GM12878 (cell line): ENCODE results near the gene TSPEAR.

ENCODE experiments used
- EZH2 ChIP-seq: IDR thresholded peaks from 2 replicates; pipeline ENCODE4 v1.6.1; 2012; ENCODE audit warnings: low read depth, mild to moderate bottlenecking, control low read depth, inconsistent platforms, low read length, borderline replicate concordance; ENCODE audit not compliant: control insufficient read depth
- POLR2A ChIP-seq: IDR thresholded peaks from 2 replicates; pipeline ENCODE4 v1.6.1; 2011; ENCODE audit warnings: low read depth, mild to moderate bottlenecking, low read length
- REST ChIP-seq: IDR thresholded peaks from 2 replicates; pipeline ENCODE4 v1.6.1; 2012; ENCODE audit warnings: mild to moderate bottlenecking, low read depth, low read length
- SIN3A ChIP-seq: IDR thresholded peaks from 2 replicates; pipeline ENCODE4 v1.6.1; 2012; ENCODE audit warnings: low read depth, low read length, improper control_type of control experiment
- YY1 ChIP-seq: IDR thresholded peaks from 2 replicates; pipeline ENCODE4 v1.6.1; 2011; ENCODE audit warnings: low read depth, mild to moderate bottlenecking, low read length
- TF ChIP-seq, protein P1 (sequence below), 3 experiments: IDR thresholded peaks in 2 of 3; conservative IDR thresholded peaks in 1 of 3; 2 replicates each; pipeline ENCODE4 v1.5.1; 2011; ENCODE audit warnings: low read depth in 3 of 3, low read length in 3 of 3, mild to moderate bottlenecking in 3 of 3, control low read depth in 2 of 3, moderate library complexity in 2 of 3, inconsistent platforms in 1 of 3, mixed read lengths in 1 of 3; ENCODE audit not compliant: control insufficient read depth in 2 of 3, insufficient read depth in 1 of 3; ENCODE audit errors: extremely low read depth in 1 of 3
- TF ChIP-seq, protein P2 (sequence below): IDR thresholded peaks from 2 replicates; pipeline ENCODE4 v1.6.1; 2011; ENCODE audit warnings: borderline replicate concordance, low read depth, mild to moderate bottlenecking, moderate library complexity, mixed read lengths, low read length; ENCODE audit not compliant: insufficient read depth; ENCODE audit errors: extremely low read length

- TF ChIP-seq, protein P1, sequence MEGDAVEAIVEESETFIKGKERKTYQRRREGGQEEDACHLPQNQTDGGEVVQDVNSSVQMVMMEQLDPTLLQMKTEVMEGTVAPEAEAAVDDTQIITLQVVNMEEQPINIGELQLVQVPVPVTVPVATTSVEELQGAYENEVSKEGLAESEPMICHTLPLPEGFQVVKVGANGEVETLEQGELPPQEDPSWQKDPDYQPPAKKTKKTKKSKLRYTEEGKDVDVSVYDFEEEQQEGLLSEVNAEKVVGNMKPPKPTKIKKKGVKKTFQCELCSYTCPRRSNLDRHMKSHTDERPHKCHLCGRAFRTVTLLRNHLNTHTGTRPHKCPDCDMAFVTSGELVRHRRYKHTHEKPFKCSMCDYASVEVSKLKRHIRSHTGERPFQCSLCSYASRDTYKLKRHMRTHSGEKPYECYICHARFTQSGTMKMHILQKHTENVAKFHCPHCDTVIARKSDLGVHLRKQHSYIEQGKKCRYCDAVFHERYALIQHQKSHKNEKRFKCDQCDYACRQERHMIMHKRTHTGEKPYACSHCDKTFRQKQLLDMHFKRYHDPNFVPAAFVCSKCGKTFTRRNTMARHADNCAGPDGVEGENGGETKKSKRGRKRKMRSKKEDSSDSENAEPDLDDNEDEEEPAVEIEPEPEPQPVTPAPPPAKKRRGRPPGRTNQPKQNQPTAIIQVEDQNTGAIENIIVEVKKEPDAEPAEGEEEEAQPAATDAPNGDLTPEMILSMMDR (IDR thresholded peaks at IDR 0.05 in 2 of 3, conservative IDR thresholded peaks at IDR 0.05 in 1 of 3; ENCODE audit: control insufficient read depth in 2 of 3, extremely low read depth in 1 of 3, insufficient read depth in 1 of 3, low read depth in 3 of 3, low read length in 3 of 3): no peak
- TF ChIP-seq YY1: no peak
- no peak for TF ChIP-seq EZH2
- TF ChIP-seq POLR2A: no peak
- TF ChIP-seq, protein P2, sequence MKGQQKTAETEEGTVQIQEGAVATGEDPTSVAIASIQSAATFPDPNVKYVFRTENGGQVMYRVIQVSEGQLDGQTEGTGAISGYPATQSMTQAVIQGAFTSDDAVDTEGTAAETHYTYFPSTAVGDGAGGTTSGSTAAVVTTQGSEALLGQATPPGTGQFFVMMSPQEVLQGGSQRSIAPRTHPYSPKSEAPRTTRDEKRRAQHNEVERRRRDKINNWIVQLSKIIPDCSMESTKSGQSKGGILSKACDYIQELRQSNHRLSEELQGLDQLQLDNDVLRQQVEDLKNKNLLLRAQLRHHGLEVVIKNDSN: no peak
- no peak for TF ChIP-seq REST
- TF ChIP-seq SIN3A: no peak
Observed at GRCh38 chr21:44453120-44453519, 258.3 kb downstream of the TSPEAR start.
